ENCODE data around the gene CHM. TPM values are rescaled to one million over a fixed set of nuclear protein-coding genes. Genes with fewer than 3 reads are reported as not detected.

CHM gene
- total and polyA plus RNA-seq, 2 of the 8 experiments (the other 6 are each of a cell fraction or from before 2014, with no cell fraction given): 8.6 to 15.5 TPM

DNA sequence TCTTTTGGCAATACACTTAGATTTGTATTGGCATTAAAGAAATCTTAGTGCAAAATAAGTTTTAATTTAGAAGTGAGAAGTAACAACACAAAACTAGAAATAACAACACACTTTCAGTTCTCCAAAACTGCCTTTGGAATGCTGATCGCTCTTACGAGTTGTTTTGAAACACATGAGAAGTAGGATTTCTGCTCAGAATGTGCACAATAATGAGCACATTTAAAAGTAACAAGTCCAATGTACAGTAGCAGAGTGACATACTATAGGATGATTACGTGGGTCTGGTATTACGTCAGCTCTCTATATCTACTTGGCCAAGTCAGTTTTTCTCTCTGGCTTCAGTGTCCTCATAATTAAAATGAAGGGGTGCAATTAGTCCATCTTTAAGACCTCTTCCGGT lies 164.8 kb downstream of the CHM start (continued):
- TF ChIP-seq CREB1 (IDR thresholded peaks at IDR 0.05) (no peak), YY1 (IDR thresholded peaks at IDR 0.05; ENCODE audit: low read depth, low read length) (no peak), KDM5A (IDR thresholded peaks at IDR 0.05; ENCODE audit: low read length) (no peak), EZH2 (IDR thresholded peaks at IDR 0.05; ENCODE audit: low read depth, low read length, severe bottlenecking) (no peak)
